Neural cell (in vitro differentiated cells): ENCODE results near the gene ZFPM1. TPM values are rescaled to one million over a fixed set of nuclear protein-coding genes. Genes with fewer than 3 reads are reported as not detected.

Source experiments
- H2AFZ ChIP-seq: fragments of 200-600, 300-800 bp; sonication (generic), shearing (Covaris generic); 2 replicates; pipeline ENCODE4 v1.6.0; 2014; ENCODE audit warnings: low read depth, mild to moderate bottlenecking, antibody characterized with exemption, low read length, moderate library complexity
- H3F3A ChIP-seq: fragments of 200-600 bp; shearing (Covaris generic); 2 replicates; pipeline ENCODE4 v1.6.1; 2016; ENCODE audit warnings: mild to moderate bottlenecking, moderate library complexity, mixed read lengths, antibody characterized with exemption, low read length; ENCODE audit not compliant: insufficient read depth, poor library complexity, severe bottlenecking
- H3K27ac ChIP-seq: fragments of 200-600, 300-800 bp; sonication (generic), shearing (Covaris generic); 2 replicates; pipeline ENCODE4 v1.5.1; 2014; ENCODE audit warnings: mild to moderate bottlenecking, low read length, moderate library complexity
- H3K27me3 ChIP-seq: fragments of 300-800, 200-600 bp; sonication (generic), shearing (Covaris generic); 2 replicates; pipeline ENCODE4 v1.6.0; 2014; ENCODE audit warnings: mild to moderate bottlenecking, low read depth, low read length, moderate library complexity; ENCODE audit not compliant: insufficient read depth
- H3K36me3 ChIP-seq: fragments of 300-800, 200-600 bp; sonication (generic), shearing (Covaris generic); 2 replicates; pipeline ENCODE4 v1.5.1; 2014; ENCODE audit warnings: mild to moderate bottlenecking, antibody characterized with exemption, low read length, moderate library complexity; ENCODE audit not compliant: insufficient read depth
- H3K4me2 ChIP-seq: fragments of 300-800, 200-600 bp; sonication (generic), shearing (Covaris generic); 2 replicates; pipeline ENCODE4 v1.6.0; 2014; ENCODE audit warnings: mild to moderate bottlenecking, low read length
- H3K4me3 ChIP-seq: fragments of 300-800, 200-600 bp; sonication (generic), shearing (Covaris generic); 2 replicates; pipeline ENCODE4 v1.5.1; 2014; ENCODE audit warnings: mild to moderate bottlenecking, low read length, moderate library complexity
- H3K79me2 ChIP-seq: fragments of 200-600 bp; shearing (Covaris generic); replicated peaks from 2 replicates; pipeline ENCODE4 v1.6.0; 2014; ENCODE audit warnings: mild to moderate bottlenecking, low read length, moderate library complexity; ENCODE audit not compliant: insufficient read depth
- H3K9ac ChIP-seq: fragments of 300-800, 200-600 bp; sonication (generic), shearing (Covaris generic); 2 replicates; pipeline ENCODE4 v1.6.1; 2016; ENCODE audit warnings: mild to moderate bottlenecking, low read length, mixed read lengths
- H3K9me2 ChIP-seq: fragments of 200-600 bp; shearing (Covaris generic); 2 replicates; pipeline ENCODE4 v1.6.1; 2016; ENCODE audit warnings: mild to moderate bottlenecking, low read length, mixed read lengths; ENCODE audit not compliant: insufficient read depth
- H3K9me3 ChIP-seq: fragments of 200-600, 300-800 bp; sonication (generic), shearing (Covaris generic); 2 replicates; pipeline ENCODE4 v1.6.1; 2016; ENCODE audit warnings: mild to moderate bottlenecking, mixed run types, low read length, moderate library complexity, mixed read lengths
- H4K20me1 ChIP-seq: fragments of 200-600 bp; shearing (Covaris generic); 2 replicates; pipeline ENCODE4 v1.6.1; 2016; ENCODE audit warnings: mild to moderate bottlenecking, mixed run types; ENCODE audit not compliant: insufficient read depth
- EP300 ChIP-seq: fragments of 450-650 bp; conservative IDR thresholded peaks from 2 replicates; pipeline ENCODE4 v1.6.1; 2014; ENCODE audit warnings: antibody characterized with exemption, mild to moderate bottlenecking, moderate library complexity; ENCODE audit not compliant: poor library complexity, severe bottlenecking
- EZH2 ChIP-seq: fragments of 200-600, 300-800 bp; shearing (Covaris generic), sonication (generic); IDR thresholded peaks from 2 replicates; pipeline ENCODE4 v1.6.1; 2014; ENCODE audit warnings: antibody characterized with exemption, low read length, borderline replicate concordance, mild to moderate bottlenecking; ENCODE audit not compliant: insufficient read depth, poor library complexity, severe bottlenecking
- MXI1 ChIP-seq: fragments of 450-650 bp; conservative IDR thresholded peaks from 2 replicates; pipeline ENCODE4 v1.6.1; 2014; ENCODE audit warnings: antibody characterized with exemption, mild to moderate bottlenecking; ENCODE audit not compliant: poor library complexity, severe bottlenecking
- POLR2AphosphoS5 ChIP-seq: IDR thresholded peaks from 2 replicates; pipeline ENCODE4 v1.6.1; 2012
- RAD21 ChIP-seq: fragments of 450-650 bp; conservative IDR thresholded peaks from 2 replicates; pipeline ENCODE4 v1.6.1; 2014; ENCODE audit warnings: antibody characterized with exemption, mild to moderate bottlenecking, moderate library complexity
- SMC3 ChIP-seq: fragments of 450-650 bp; conservative IDR thresholded peaks from 2 replicates; pipeline ENCODE4 v1.6.1; 2014; ENCODE audit warnings: antibody characterized with exemption, mild to moderate bottlenecking, moderate library complexity; ENCODE audit not compliant: poor library complexity
- TAF1 ChIP-seq: IDR thresholded peaks from 2 replicates; pipeline ENCODE4 v1.6.1; 2012; ENCODE audit warnings: low read depth
- polyA plus RNA-seq: library from polyadenylated mRNA; depleted of rRNA; stranded (reverse); fragments of >200 nt; gene quantifications from 2 replicates; pipeline ENCODE4 v1.2.3, GENCODE V29; 2014
- TF ChIP-seq, protein P1 (sequence below): fragments of 450-650 bp; IDR thresholded peaks from 2 replicates; pipeline ENCODE4 v1.5.1; 2014; ENCODE audit warnings: antibody characterized with exemption, mild to moderate bottlenecking, moderate library complexity; ENCODE audit not compliant: poor library complexity, severe bottlenecking
- TF ChIP-seq, protein P2 (sequence below): IDR thresholded peaks from 2 replicates; pipeline ENCODE4 v1.6.1; 2012; ENCODE audit warnings: borderline replicate concordance

The ZFPM1 gene
- polyA plus RNA-seq, 1 donor from 2014 or later: 0.41 TPM

- H3K36me3 ChIP-seq: no peaks in the 10 kb centered on the region
Observed at GRCh38 chr16:88527937-88528743, 75.1 kb downstream of the ZFPM1 start.

GRCh38 chr16:88528902-88529318, 75.8 kb downstream of the ZFPM1 start:
- H3K79me2 ChIP-seq: no peaks in the 10 kb centered on the region
- no peaks in the 10 kb centered on the region for H4K20me1 ChIP-seq
- TF ChIP-seq TAF1 (no peak), MXI1 (no peak), EP300 (no peak), EZH2 (no peak), POLR2AphosphoS5 (no peak), SMC3 (no peak), RAD21 (no peak)
- TF ChIP-seq, protein P1, sequence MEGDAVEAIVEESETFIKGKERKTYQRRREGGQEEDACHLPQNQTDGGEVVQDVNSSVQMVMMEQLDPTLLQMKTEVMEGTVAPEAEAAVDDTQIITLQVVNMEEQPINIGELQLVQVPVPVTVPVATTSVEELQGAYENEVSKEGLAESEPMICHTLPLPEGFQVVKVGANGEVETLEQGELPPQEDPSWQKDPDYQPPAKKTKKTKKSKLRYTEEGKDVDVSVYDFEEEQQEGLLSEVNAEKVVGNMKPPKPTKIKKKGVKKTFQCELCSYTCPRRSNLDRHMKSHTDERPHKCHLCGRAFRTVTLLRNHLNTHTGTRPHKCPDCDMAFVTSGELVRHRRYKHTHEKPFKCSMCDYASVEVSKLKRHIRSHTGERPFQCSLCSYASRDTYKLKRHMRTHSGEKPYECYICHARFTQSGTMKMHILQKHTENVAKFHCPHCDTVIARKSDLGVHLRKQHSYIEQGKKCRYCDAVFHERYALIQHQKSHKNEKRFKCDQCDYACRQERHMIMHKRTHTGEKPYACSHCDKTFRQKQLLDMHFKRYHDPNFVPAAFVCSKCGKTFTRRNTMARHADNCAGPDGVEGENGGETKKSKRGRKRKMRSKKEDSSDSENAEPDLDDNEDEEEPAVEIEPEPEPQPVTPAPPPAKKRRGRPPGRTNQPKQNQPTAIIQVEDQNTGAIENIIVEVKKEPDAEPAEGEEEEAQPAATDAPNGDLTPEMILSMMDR: no peak
- TF ChIP-seq, protein P2, sequence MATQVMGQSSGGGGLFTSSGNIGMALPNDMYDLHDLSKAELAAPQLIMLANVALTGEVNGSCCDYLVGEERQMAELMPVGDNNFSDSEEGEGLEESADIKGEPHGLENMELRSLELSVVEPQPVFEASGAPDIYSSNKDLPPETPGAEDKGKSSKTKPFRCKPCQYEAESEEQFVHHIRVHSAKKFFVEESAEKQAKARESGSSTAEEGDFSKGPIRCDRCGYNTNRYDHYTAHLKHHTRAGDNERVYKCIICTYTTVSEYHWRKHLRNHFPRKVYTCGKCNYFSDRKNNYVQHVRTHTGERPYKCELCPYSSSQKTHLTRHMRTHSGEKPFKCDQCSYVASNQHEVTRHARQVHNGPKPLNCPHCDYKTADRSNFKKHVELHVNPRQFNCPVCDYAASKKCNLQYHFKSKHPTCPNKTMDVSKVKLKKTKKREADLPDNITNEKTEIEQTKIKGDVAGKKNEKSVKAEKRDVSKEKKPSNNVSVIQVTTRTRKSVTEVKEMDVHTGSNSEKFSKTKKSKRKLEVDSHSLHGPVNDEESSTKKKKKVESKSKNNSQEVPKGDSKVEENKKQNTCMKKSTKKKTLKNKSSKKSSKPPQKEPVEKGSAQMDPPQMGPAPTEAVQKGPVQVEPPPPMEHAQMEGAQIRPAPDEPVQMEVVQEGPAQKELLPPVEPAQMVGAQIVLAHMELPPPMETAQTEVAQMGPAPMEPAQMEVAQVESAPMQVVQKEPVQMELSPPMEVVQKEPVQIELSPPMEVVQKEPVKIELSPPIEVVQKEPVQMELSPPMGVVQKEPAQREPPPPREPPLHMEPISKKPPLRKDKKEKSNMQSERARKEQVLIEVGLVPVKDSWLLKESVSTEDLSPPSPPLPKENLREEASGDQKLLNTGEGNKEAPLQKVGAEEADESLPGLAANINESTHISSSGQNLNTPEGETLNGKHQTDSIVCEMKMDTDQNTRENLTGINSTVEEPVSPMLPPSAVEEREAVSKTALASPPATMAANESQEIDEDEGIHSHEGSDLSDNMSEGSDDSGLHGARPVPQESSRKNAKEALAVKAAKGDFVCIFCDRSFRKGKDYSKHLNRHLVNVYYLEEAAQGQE: no peak
- H3F3A ChIP-seq: no peaks in the 10 kb centered on the region
- H3K9ac ChIP-seq: no peak overlapping the region
- no peaks in the 10 kb centered on the region for H3K9me2 ChIP-seq
- H3K4me3 ChIP-seq: no peak overlapping the region
- H3K36me3 ChIP-seq: no peaks in the 10 kb centered on the region
- H2AFZ ChIP-seq: no peak overlapping the region
- no peaks in the 10 kb centered on the region for H3K27me3 ChIP-seq
- H3K27ac ChIP-seq: no peak overlapping the region
- H3K4me2 ChIP-seq: no peak overlapping the region
- no peaks in the 10 kb centered on the region for H3K9me3 ChIP-seq

More at GRCh38 chr16:88527937-88528743, 75.1 kb downstream of the ZFPM1 start:
- H2AFZ ChIP-seq: no peak overlapping the region
- TF ChIP-seq EZH2 (no peak), POLR2AphosphoS5 (no peak), RAD21 (no peak), TAF1 (no peak), MXI1 (no peak), EP300 (no peak), SMC3 (no peak)
- TF ChIP-seq, protein P1: no peak
- TF ChIP-seq, protein P2: no peak
- H3F3A ChIP-seq: no peaks in the 10 kb centered on the region
- H3K9me3 ChIP-seq: no peaks in the 10 kb centered on the region
- no peaks in the 10 kb centered on the region for H3K27me3 ChIP-seq
- no peak overlapping the region for H3K27ac ChIP-seq
- H4K20me1 ChIP-seq: no peaks in the 10 kb centered on the region
- H3K9ac ChIP-seq: no peak overlapping the region
- no peaks in the 10 kb centered on the region for H3K79me2 ChIP-seq
- no peaks in the 10 kb centered on the region for H3K9me2 ChIP-seq
- no peak overlapping the region for H3K4me3 ChIP-seq
- no peak overlapping the region for H3K4me2 ChIP-seq
